GM21619 (cell line): ENCODE results near the gene GNL2.
"Not testable (repeated sequence)": the region's sequence is repeated elsewhere in the genome, so short reads cannot be mapped to it uniquely, and the experiment has no call there.

Experiments
- ATAC-seq: cut with Tn5 transposase; IDR thresholded peaks from one replicate; pipeline ENCODE4 v1.9.1; 2021; ENCODE audit not compliant: unreplicated experiment

Gene GNL2

GRCh38 chr1:37560401-37561132 is 35.2 kb downstream of the GNL2 start:
- no peak for ATAC-seq

GRCh38 chr1:37559957-37560379 is 35.8 kb downstream of the GNL2 start:
- ATAC-seq, result not testable (repeated sequence)

- no peak for ATAC-seq
These were observed 36.7 kb downstream of the GNL2 start for GRCh38 chr1:37559080-37559479.

- ATAC-seq, result no peak
These were observed 37.3 kb downstream of the GNL2 start for GRCh38 chr1:37558411-37558810.

- no peak for ATAC-seq
These were observed 38.3 kb downstream of the GNL2 start for GRCh38 chr1:37557402-37557801.

- ATAC-seq, result no peak
These were observed 39.0 kb downstream of the GNL2 start, which contains the start of gene DNALI1 for GRCh38 chr1:37556712-37557196. DNALI1 (plus strand) TSS chr1:37556940; CDS start chr1:37556995, 55 bp downstream.

GRCh38 chr1:37553927-37554808 is 41.6 kb downstream of the GNL2 start, which contains the start of gene SNIP1:
SNIP1 (minus strand) TSS chr1:37554293; CDS start chr1:37554229, 64 bp downstream.
- peak; percentile 87 for ATAC-seq

GRCh38 chr1:37553598-37553926 is 42.2 kb downstream of the GNL2 start:
- ATAC-seq, result no peak

GRCh38 chr1:37549341-37549740 is 46.4 kb downstream of the GNL2 start:
- ATAC-seq, result no peak

- no peak for ATAC-seq
These were observed 50.7 kb downstream of the GNL2 start for GRCh38 chr1:37545019-37545418.

- ATAC-seq, result no peak
These were observed 51.2 kb downstream of the GNL2 start for GRCh38 chr1:37544530-37544929.

- ATAC-seq, result no peak
These were observed 55.5 kb downstream of the GNL2 start for GRCh38 chr1:37540036-37540785.

- not testable (repeated sequence) for ATAC-seq
These were observed 56.6 kb downstream of the GNL2 start for GRCh38 chr1:37539154-37539553.

GRCh38 chr1:37537378-37537777 is 58.4 kb downstream of the GNL2 start:
- no peak for ATAC-seq

GRCh38 chr1:37533317-37534093 is 62.2 kb downstream of the GNL2 start:
- ATAC-seq, result no peak

GRCh38 chr1:37532418-37533156 is 63.1 kb downstream of the GNL2 start:
- not testable (repeated sequence) for ATAC-seq

GRCh38 chr1:37529888-37530287 is 65.8 kb downstream of the GNL2 start:
- not testable (repeated sequence) for ATAC-seq

GRCh38 chr1:37519613-37520012 is 76.1 kb downstream of the GNL2 start:
- ATAC-seq, result no peak

GRCh38 chr1:37518929-37519328 is 76.8 kb downstream of the GNL2 start:
- not testable (repeated sequence) for ATAC-seq

GRCh38 chr1:37518241-37518640 is 77.5 kb downstream of the GNL2 start:
- ATAC-seq, result not testable (repeated sequence)
